ENCODE results near the gene SH3PXD2A.

The SH3PXD2A gene

DNA sequence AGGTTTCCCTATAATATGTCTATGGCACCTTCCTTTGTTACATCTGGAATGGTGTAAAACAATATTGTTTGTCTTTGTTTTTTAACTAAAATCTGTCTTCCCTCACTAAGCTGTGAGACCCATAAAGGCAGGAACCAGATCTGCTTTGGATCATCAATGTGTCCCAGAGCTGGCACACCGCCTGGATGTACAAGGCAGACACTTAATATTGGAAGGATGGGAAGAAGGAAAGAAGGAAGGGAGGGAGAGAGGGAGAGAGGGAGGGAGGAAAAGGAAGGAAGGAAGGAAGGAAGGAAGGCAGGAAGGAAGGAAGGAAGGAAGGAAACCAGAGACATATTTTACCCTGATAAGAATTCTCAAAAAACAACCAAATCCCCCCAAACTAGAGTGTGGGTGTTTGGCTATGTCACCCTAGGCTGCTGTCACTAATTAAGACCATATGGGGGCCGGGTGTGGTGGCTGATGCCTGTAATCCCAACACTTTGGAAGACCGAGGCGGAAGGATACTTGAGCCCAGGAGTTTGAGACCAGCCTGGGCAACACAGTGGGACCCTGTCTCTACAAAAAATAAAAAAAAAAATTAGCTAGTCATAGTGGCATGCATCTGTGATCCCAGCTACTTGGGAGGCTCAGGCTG, 59.6 kb downstream of the SH3PXD2A start:
- Histone ChIP-seq H3K9me3 (ENCODE audit: control insufficient read depth, low read length) (no peaks in the 10 kb centered on the region), H3K27me3 (ENCODE audit: control insufficient read depth, insufficient read depth, low read length) (no peaks in the 10 kb centered on the region), H3K4me1 (no peaks in the 10 kb centered on the region), H3K27ac (no peak overlapping the region), H3K4me3 (ENCODE audit: low read depth, low read length) (no peak overlapping the region), H3K36me3 (ENCODE audit: control insufficient read depth, insufficient read depth, low read length) (no peaks in the 10 kb centered on the region), H3K79me2 (no peaks in the 10 kb centered on the region), H3K9ac (no peak overlapping the region), H3K4me2 (ENCODE audit: low read length) (no peak overlapping the region), H2AFZ (no peak overlapping the region)
- TF ChIP-seq, protein P1, sequence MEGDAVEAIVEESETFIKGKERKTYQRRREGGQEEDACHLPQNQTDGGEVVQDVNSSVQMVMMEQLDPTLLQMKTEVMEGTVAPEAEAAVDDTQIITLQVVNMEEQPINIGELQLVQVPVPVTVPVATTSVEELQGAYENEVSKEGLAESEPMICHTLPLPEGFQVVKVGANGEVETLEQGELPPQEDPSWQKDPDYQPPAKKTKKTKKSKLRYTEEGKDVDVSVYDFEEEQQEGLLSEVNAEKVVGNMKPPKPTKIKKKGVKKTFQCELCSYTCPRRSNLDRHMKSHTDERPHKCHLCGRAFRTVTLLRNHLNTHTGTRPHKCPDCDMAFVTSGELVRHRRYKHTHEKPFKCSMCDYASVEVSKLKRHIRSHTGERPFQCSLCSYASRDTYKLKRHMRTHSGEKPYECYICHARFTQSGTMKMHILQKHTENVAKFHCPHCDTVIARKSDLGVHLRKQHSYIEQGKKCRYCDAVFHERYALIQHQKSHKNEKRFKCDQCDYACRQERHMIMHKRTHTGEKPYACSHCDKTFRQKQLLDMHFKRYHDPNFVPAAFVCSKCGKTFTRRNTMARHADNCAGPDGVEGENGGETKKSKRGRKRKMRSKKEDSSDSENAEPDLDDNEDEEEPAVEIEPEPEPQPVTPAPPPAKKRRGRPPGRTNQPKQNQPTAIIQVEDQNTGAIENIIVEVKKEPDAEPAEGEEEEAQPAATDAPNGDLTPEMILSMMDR (IDR thresholded peaks at IDR 0.05), result no peak

DNA sequence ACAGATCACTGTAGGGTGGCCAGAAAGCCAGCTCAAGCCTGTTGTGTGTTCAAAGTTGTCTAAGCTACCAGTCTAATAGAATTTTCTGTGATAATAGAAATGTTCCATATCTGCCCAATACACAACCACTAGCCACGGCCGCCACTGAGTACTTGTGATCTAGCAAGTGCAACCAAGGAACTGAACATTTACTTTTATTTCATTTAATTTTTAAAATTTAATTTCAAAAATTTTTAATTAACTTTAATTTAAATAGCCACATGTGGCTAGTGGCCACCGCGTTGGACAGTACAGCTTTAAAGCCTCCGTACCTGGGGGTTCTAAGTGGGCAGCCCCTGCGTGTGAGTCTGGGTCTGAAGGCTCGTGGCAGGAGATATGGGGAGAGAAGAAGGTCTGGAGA, 60.4 kb downstream of the SH3PXD2A start:
- Histone ChIP-seq H3K9ac (no peak overlapping the region), H2AFZ (no peak overlapping the region)
- TF ChIP-seq, protein P1 (IDR thresholded peaks at IDR 0.05), result no peak

DNA sequence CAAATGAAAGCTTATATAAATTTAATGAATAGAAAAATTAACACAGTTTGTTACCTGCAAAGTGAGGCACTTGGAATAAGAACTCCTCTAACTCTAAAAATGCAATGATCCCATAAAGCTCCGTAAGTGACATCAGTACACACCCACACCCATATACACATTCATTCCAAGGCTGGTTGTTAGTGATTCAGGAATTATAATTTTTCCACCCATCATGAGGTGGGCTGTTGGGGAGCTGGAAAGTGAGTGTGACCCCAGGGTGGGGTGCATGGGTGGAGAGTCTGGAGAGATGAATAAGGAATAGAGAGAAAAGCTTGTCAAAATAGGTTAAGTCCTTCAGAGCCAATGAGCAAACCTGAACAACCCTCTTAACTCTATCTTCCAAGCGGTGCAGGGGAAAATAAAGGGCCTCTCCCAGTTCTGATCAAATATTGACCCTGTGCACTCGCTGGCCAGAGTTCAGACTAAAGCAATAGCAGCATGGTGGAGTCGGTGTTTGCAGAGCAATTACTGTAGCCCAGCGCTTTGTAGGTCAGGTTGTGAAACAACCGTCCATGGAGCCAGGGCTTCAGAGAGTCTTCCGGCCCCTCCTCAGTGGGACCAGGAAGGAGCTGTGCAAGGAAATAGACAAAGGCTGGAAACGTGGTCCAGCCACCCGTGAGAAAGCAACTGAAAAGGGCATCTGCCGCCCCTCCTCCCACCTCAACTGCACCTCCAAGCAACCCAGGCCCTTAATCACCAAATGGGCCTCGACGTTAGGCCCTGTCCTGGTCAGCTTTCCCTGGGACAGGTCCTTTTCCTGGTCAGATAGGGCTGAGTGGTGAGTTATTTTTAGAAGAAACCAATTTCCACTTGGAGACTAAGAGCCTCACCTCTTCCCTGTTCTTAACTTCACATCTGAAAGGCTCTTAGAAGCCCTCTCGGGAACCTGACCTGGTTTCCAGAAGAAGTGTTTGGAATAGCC, 61.2 kb downstream of the SH3PXD2A start:
- Histone ChIP-seq H3K79me2 (no peaks in the 10 kb centered on the region), H3K36me3 (ENCODE audit: control insufficient read depth, insufficient read depth, low read length) (no peaks in the 10 kb centered on the region), H3K27me3 (ENCODE audit: control insufficient read depth, insufficient read depth, low read length) (no peaks in the 10 kb centered on the region), H2AFZ (no peak overlapping the region), H3K4me3 (ENCODE audit: low read depth, low read length) (no peak overlapping the region), H3K4me1 (no peaks in the 10 kb centered on the region), H3K27ac (no peak overlapping the region), H3K9me3 (ENCODE audit: control insufficient read depth, low read length) (no peaks in the 10 kb centered on the region), H3K4me2 (ENCODE audit: low read length) (no peak overlapping the region), H3K9ac (no peak overlapping the region)
- TF ChIP-seq, protein P1 (IDR thresholded peaks at IDR 0.05), result no peak

More for the DNA sequence above, 60.4 kb downstream of the SH3PXD2A start:
- no peak overlapping the region for H3K27ac ChIP-seq
- no peaks in the 10 kb centered on the region for H3K79me2 ChIP-seq
- H3K4me2 ChIP-seq (ENCODE audit: low read length), result no peak overlapping the region
- no peaks in the 10 kb centered on the region for H3K27me3 ChIP-seq (ENCODE audit: control insufficient read depth, insufficient read depth, low read length)
- H3K4me1 ChIP-seq, result no peaks in the 10 kb centered on the region
- no peaks in the 10 kb centered on the region for H3K9me3 ChIP-seq (ENCODE audit: control insufficient read depth, low read length)
- no peaks in the 10 kb centered on the region for H3K36me3 ChIP-seq (ENCODE audit: control insufficient read depth, insufficient read depth, low read length)
- H3K4me3 ChIP-seq (ENCODE audit: low read depth, low read length), result no peak overlapping the region

DNA sequence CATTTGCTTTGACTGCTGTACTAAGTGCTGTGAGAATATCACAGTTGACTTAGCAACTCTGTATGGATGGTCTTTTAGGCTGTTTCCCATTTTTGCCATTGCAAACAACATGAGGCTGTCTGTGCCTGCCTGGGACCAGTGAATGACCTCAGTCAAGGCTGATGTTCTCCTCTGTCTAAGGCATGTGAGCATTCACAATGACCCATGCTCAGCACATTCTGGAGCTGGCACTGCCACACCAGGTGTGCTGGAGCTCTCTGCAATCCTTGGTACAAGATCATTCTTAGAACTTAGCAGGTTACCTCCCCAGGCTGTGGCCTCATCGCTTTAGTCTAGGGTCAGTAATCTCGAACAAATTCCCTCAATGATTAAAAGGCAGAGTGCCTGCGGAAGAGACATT, 61.9 kb downstream of the SH3PXD2A start:
- no peak overlapping the region for H3K9ac ChIP-seq

More for the DNA sequence above, 61.9 kb downstream of the SH3PXD2A start:
- TF ChIP-seq, protein P1 (IDR thresholded peaks at IDR 0.05), result no peak
- H3K79me2 ChIP-seq, result no peaks in the 10 kb centered on the region
- no peak overlapping the region for H3K27ac ChIP-seq
- H3K4me3 ChIP-seq (ENCODE audit: low read depth, low read length), result no peak overlapping the region
- no peaks in the 10 kb centered on the region for H3K36me3 ChIP-seq (ENCODE audit: control insufficient read depth, insufficient read depth, low read length)
- H3K27me3 ChIP-seq (ENCODE audit: control insufficient read depth, insufficient read depth, low read length), result no peaks in the 10 kb centered on the region
- no peaks in the 10 kb centered on the region for H3K9me3 ChIP-seq (ENCODE audit: control insufficient read depth, low read length)
- H2AFZ ChIP-seq, result no peak overlapping the region
- H3K4me2 ChIP-seq (ENCODE audit: low read length), result no peak overlapping the region
- no peaks in the 10 kb centered on the region for H3K4me1 ChIP-seq

Data from parathyroid adenoma (tissue), 2 donors.